ENCODE data around the gene SYCE1L. TPM values are rescaled to one million over a fixed set of nuclear protein-coding genes. Genes with fewer than 3 reads are reported as not detected.

The SYCE1L gene
- total and polyA plus RNA-seq, 9 of the 15 experiments (the other 6 are each of a cell fraction or from before 2014, with no cell fraction given), result 0.54 to 2.7 (median 1.1) TPM; not detected in 5

GRCh38 chr16:77238593-77238992 lies 39.4 kb downstream of the SYCE1L start:
- no TSS peak for BruUV-seq (replicated peaks)
- Histone ChIP-seq H3K4me1 (replicated peaks in 1 of 2; ENCODE audit: control insufficient read depth in 2 of 2, insufficient read depth in 2 of 2, low read length in 2 of 2) (no peaks in the 10 kb centered on the region), H4K20me1 (replicated peaks; ENCODE audit: control insufficient read depth, insufficient read depth, low read length) (no peaks in the 10 kb centered on the region), H3K27me3 (ENCODE audit: control insufficient read depth in 2 of 2, insufficient read depth in 2 of 2, low read length in 2 of 2) (peaks cover 0 to 4% of the 10 kb centered on the region in 2 experiments; a peak in 3 of 5 replicates), H3K36me3 (ENCODE audit: control insufficient read depth, insufficient read depth, low read length) (no peaks in the 10 kb centered on the region), H3K27ac (ENCODE audit: extremely low read depth, low read depth, low read length) (no peak overlapping the region), H3K4me3 (no peak overlapping the region), H3K9me1 (ENCODE audit: control insufficient read depth, insufficient read depth, low read length) (no peaks in the 10 kb centered on the region), H3K79me2 (ENCODE audit: control insufficient read depth, insufficient read depth, low read length) (no peaks in the 10 kb centered on the region), H3K9me3 (replicated peaks; ENCODE audit: control insufficient read depth, insufficient read depth, low read depth, low read length) (no peaks in the 10 kb centered on the region), H3K4me2 (ENCODE audit: insufficient read depth, low read length) (no peak overlapping the region), H2AFZ (ENCODE audit: low read depth, low read length) (no peak overlapping the region), H3K9ac (ENCODE audit: insufficient read depth in 1 of 2, low read depth in 2 of 2, low read length in 2 of 2) (no peak overlapping the region)
- ATAC-seq, result no peak
- 0% methylated on average over 5 of the region's 5 CpGs for WGBS (ENCODE audit: insufficient coverage, low coverage, missing lambda C conversion rate)
- in situ Hi-C loops (cut with MboI) (loop anchor here (5.0 to 25.0 kb wide), 2 partner anchors 344 to 724 kb away; no protein-coding TSS in a partner anchor), intact Hi-C loops (cut with micrococcal nuclease) (loop anchor here (5.0 to 10.0 kb wide), 5 partner anchors 176 to 766 kb away; no protein-coding TSS in a partner anchor)
- DNase-seq (ENCODE audit: extremely low read depth in 1 of 4, low spot score in 3 of 4), result no peak
- FAIRE-seq, result no peak
- CTCF ChIA-PET (ENCODE audit: low intra/inter-chr PET ratio), result interaction anchor here (0.8 kb wide), 1 partner anchor 346 kb away, joined by 3 read pairs; no protein-coding TSS in a partner anchor
- POLR2A ChIA-PET, result no interaction called here
- TF ChIP-seq PATZ1 (CRISPR knock-in tag; IDR thresholded peaks at IDR 0.05; ENCODE audit: borderline replicate concordance), result no peak
- TF ChIP-seq ZNF830 (CRISPR knock-in tag; IDR thresholded peaks at IDR 0.05), result no peak
- TF ChIP-seq, protein P1, sequence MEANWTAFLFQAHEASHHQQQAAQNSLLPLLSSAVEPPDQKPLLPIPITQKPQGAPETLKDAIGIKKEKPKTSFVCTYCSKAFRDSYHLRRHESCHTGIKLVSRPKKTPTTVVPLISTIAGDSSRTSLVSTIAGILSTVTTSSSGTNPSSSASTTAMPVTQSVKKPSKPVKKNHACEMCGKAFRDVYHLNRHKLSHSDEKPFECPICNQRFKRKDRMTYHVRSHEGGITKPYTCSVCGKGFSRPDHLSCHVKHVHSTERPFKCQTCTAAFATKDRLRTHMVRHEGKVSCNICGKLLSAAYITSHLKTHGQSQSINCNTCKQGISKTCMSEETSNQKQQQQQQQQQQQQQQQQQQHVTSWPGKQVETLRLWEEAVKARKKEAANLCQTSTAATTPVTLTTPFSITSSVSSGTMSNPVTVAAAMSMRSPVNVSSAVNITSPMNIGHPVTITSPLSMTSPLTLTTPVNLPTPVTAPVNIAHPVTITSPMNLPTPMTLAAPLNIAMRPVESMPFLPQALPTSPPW (CRISPR knock-in tag; IDR thresholded peaks at IDR 0.05), result no peak
- no peak for TF ChIP-seq ETV1 (tag; conservative IDR thresholded peaks at IDR 0.05; ENCODE audit: low read depth)
- TF ChIP-seq ZNF740 (CRISPR knock-in tag; IDR thresholded peaks at IDR 0.05), result no peak
- TF ChIP-seq ZNF740 (tag; IDR thresholded peaks at IDR 0.05), result no peak
- no peak for TF ChIP-seq PCBP2 (IDR thresholded peaks at IDR 0.05; ENCODE audit: low read depth, low read length, poor library complexity, severe bottlenecking)
- TF ChIP-seq SRSF7 (optimal IDR thresholded peaks at IDR 0.05; ENCODE audit: low read depth, low read length), result no peak
- no peak for TF ChIP-seq KDM4B (IDR thresholded peaks at IDR 0.05; ENCODE audit: borderline replicate concordance in 2 of 2, low read depth in 1 of 2)
- no peak for TF ChIP-seq ZNF561 (CRISPR knock-in tag; conservative IDR thresholded peaks at IDR 0.05)
- no peak for TF ChIP-seq ZFP1 (CRISPR knock-in tag; IDR thresholded peaks at IDR 0.05)
- no peak for TF ChIP-seq STAT5A (IDR thresholded peaks at IDR 0.05; ENCODE audit: borderline replicate concordance, low read length)
- no peak for TF ChIP-seq RHOXF2B (CRISPR knock-in tag; conservative IDR thresholded peaks at IDR 0.05)
- no peak for TF ChIP-seq ZFPM2 (CRISPR knock-in tag; IDR thresholded peaks at IDR 0.05)
- TF ChIP-seq ZC3H8 (IDR thresholded peaks at IDR 0.05), result no peak

All from K562 (cell line).